ENCODE results near the gene PDCL3. TPM values are rescaled to one million over a fixed set of nuclear protein-coding genes. Genes with fewer than 3 reads are reported as not detected.

Gene PDCL3
- total RNA-seq, 2 donors from 2014 or later = 16.6 to 27.2 TPM

GRCh38 chr2:100580367-100581276, 17.8 kb downstream of the PDCL3 start:
- DNase-seq (ENCODE audit: low spot score) = no peak
- TF ChIP-seq POLR2AphosphoS5 (IDR thresholded peaks at IDR 0.05) (no peak), POLR2A (IDR thresholded peaks at IDR 0.05) (no peak), CTCF (IDR thresholded peaks at IDR 0.05) (no peak)
- Histone ChIP-seq H3K36me3 (no peaks in the 10 kb centered on the region), H3K27me3 (replicated peaks; ENCODE audit: insufficient read depth) (no peaks in the 10 kb centered on the region), H3K4me3 (no peak overlapping the region), H3K27ac (no peak overlapping the region), H3K4me1 (replicated peaks) (no peaks in the 10 kb centered on the region), H3K9me3 (no peaks in the 10 kb centered on the region)
- 76% methylated on average over 15 of the region's 15 CpGs for WGBS
- intact Hi-C loops (cut with DNase I) = no loop called here

- Histone ChIP-seq H3K27ac (no peak overlapping the region), H3K4me1 (replicated peaks) (no peaks in the 10 kb centered on the region), H3K27me3 (replicated peaks; ENCODE audit: insufficient read depth) (no peaks in the 10 kb centered on the region), H3K4me3 (no peak overlapping the region), H3K9me3 (no peaks in the 10 kb centered on the region), H3K36me3 (no peaks in the 10 kb centered on the region)
- 96% methylated on average over 1 of the region's 1 CpG for WGBS
- intact Hi-C loops (cut with DNase I) = no loop called here
- no peak for DNase-seq (ENCODE audit: low spot score)
- no peak for TF ChIP-seq POLR2A (IDR thresholded peaks at IDR 0.05)
Observed at GRCh38 chr2:100581277-100581612, 18.5 kb downstream of the PDCL3 start.

GRCh38 chr2:100584816-100585215, 22.0 kb downstream of the PDCL3 start:
- no peak for DNase-seq (ENCODE audit: low spot score)
- H3K27me3 ChIP-seq (replicated peaks; ENCODE audit: insufficient read depth) = no peaks in the 10 kb centered on the region
- intact Hi-C loops (cut with DNase I) = no loop called here
- no peak overlapping the region for H3K27ac ChIP-seq
- TF ChIP-seq POLR2AphosphoS5 (IDR thresholded peaks at IDR 0.05) = no peak
- H3K4me1 ChIP-seq (replicated peaks) = no peaks in the 10 kb centered on the region
- WGBS = 44% methylated on average over 3 of the region's 3 CpGs
- no peaks in the 10 kb centered on the region for H3K36me3 ChIP-seq
- no peak overlapping the region for H3K4me3 ChIP-seq
- H3K9me3 ChIP-seq = no peaks in the 10 kb centered on the region

- TF ChIP-seq CTCF (IDR thresholded peaks at IDR 0.05) (no peak), POLR2AphosphoS5 (IDR thresholded peaks at IDR 0.05) (no peak), POLR2A (IDR thresholded peaks at IDR 0.05) (no peak)
Observed at GRCh38 chr2:100588071-100588786, 25.4 kb downstream of the PDCL3 start.

GRCh38 chr2:100589527-100589926, 26.7 kb downstream of the PDCL3 start:
- WGBS = 79% methylated on average over 3 of the region's 3 CpGs
- intact Hi-C loops (cut with DNase I) = no loop called here
- TF ChIP-seq POLR2A (IDR thresholded peaks at IDR 0.05) (no peak), CTCF (IDR thresholded peaks at IDR 0.05) (no peak), POLR2AphosphoS5 (IDR thresholded peaks at IDR 0.05) (no peak)
- no peak for DNase-seq (ENCODE audit: low spot score)
- H3K27ac ChIP-seq = no peak overlapping the region
- H3K9me3 ChIP-seq = no peaks in the 10 kb centered on the region
- no peaks in the 10 kb centered on the region for H3K27me3 ChIP-seq (replicated peaks; ENCODE audit: insufficient read depth)
- H3K4me1 ChIP-seq (replicated peaks) = no peaks in the 10 kb centered on the region
- H3K4me3 ChIP-seq = no peak overlapping the region
- no peaks in the 10 kb centered on the region for H3K36me3 ChIP-seq

More at GRCh38 chr2:100588071-100588786, 25.4 kb downstream of the PDCL3 start:
- Histone ChIP-seq H3K4me1 (replicated peaks) (no peaks in the 10 kb centered on the region), H3K27me3 (replicated peaks; ENCODE audit: insufficient read depth) (no peaks in the 10 kb centered on the region), H3K36me3 (no peaks in the 10 kb centered on the region), H3K4me3 (no peak overlapping the region), H3K9me3 (no peaks in the 10 kb centered on the region), H3K27ac (no peak overlapping the region)
- no peak for DNase-seq (ENCODE audit: low spot score)
- WGBS = 67% methylated on average over 7 of the region's 7 CpGs
- intact Hi-C loops (cut with DNase I) = no loop called here

Data from prostate gland (tissue), 2 donors.